ENCODE data around the gene DPP8.
"Not testable (repeated sequence)": the region's sequence is repeated elsewhere in the genome, so short reads cannot be mapped to it uniquely, and the experiment has no call there.

Gene DPP8

DNA sequence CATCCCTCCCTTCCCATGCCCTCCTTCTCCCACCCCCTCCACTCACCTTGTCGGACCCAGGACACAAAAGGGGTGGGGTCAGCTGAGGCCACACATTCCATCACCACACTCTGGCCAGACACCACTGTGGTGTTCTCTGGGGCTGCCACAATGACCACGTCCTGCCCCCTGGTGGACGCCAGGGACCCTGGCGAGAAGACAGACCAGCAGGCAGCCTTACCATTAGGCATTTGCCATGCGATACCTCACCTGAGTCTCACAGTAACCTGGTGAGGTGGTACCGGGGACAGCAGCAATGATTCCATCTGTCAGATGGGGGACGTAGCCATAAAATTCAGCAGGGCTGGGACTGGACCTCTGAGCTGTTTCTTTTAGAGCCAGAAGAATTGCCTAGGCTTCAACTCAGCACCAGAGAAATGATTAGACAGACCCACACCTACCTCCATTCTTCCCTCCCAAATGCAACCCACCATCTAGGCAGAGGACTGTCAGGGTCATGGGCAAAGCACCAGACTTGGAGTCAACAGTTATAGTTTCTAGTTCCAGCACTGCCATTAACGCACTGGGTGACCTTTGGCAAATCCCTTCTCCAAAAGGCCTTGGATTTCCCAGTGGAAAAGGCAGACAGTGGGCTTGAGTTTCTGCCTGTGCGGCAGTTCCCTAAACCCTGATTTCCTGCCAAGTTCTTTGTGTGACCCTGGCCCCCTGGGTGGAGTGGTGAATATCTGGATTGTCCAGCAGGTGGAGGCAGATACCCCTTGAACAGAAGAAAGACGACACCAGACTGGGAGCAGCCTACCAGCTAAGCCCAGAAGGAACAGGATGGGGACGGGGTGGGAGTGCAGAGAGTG lies 116.5 kb downstream of the DPP8 start:
- peak; percentile 58 for DNase-seq

DNA sequence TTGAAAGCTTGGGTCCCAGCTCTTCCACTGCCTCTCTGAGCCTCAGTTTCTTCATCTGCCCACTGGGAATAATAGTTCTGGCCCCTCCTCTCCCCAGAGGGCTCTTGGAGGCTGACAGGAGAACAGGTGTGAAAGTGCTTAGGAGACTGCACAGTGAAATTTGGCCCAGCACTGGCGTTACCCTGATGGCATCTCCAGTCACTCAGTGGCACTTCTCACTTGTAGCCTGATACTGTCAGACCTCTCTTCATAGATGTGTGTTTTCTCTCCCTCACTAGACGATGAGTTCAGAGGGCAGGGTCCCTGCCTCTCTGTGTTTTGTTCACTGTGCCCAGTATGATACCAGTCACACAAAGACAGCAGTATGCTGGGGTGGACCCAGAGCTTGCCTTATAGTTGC lies 117.5 kb downstream of the DPP8 start:
- no peak for DNase-seq

DNA sequence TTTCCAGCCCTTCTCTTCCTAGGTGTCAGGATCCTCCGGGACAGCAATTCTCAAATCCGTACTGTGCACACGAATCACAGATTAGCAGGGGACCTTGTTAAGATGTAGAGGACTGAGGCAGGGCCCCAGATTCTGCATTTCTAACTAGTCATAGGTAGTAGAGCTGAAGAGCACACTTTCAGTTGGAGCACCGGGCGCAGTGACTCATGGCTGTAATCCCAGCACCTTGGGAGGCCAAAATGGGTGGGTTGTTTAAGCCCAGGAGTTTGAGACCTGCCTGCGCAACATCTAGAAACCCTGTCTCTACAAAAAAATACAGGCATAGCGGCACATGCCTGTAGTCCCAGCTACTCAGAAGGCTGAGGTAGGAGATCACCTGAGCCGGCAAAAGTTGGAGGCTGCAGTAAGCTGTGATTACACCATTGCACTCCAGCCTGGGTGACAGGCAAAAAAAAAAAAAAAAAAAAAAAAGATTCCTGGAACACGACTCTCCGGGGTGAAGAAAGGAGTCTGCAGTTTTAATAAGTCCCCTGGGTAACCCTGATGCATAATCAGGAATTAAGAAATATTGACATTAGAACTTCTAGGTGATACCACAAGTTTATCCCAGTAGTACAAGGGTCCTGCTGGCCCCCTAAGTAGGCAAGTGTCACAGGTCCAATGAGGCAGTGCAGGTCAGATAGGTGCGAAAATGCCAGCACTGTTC lies 118.3 kb downstream of the DPP8 start:
- no peak for DNase-seq

DNA sequence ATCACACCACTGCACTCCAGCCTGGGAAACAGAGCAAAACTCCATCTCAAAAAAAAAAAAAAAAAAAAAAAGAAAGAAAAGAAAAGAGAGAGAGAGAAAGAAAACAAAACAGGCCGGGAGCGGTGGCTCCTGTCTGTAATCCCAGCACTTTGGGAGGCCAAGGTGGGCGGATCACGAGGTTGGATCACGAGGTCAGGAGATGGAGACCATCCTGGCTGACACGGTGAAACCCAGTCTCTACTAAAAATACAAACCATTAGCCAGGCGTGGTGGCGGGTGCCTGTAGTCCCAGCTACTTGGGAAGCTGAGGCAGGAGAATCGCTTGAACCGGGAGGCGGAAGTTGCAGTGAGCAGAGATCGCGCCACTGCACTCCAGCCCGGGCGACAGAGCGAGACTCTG lies 119.0 kb downstream of the DPP8 start:
- DNase-seq = not testable (repeated sequence)

GRCh38 chr15:65396965-65397317 lies 120.5 kb downstream of the DPP8 start:
- DNase-seq = no peak

- no peak for DNase-seq
Observed at GRCh38 chr15:65396283-65396964, 121.1 kb downstream of the DPP8 start.

- no peak for DNase-seq
Observed at GRCh38 chr15:65395567-65396202, 121.8 kb downstream of the DPP8 start.

- DNase-seq = no peak
Observed at GRCh38 chr15:65394936-65395335, 122.6 kb downstream of the DPP8 start.

- DNase-seq = no peak
Observed at GRCh38 chr15:65394280-65394789, 123.2 kb downstream of the DPP8 start.

DNA sequence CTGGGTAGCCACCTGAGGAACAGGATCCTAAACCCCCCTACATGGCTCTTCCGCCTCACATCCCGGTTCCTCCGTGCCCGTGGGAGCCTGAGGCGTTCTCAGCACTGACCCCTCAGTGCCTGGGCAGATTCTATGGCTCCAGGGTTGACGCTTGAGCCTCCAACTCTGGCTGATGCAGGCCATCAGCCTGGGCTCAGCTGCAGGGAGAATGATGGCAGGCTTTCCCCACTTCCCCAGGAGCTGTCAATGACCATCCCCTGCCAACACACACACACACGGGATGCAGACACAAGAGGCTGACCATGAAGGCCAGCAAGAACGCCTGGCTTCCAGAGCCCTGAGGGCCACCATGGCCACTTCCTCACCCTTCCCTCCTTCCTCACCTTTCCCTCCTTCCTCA lies 123.9 kb downstream of the DPP8 start:
- DNase-seq = no peak

- DNase-seq = no peak
Observed at GRCh38 chr15:65393091-65393490, 124.4 kb downstream of the DPP8 start.

All from NCI-H446 treated with DMSO at 0.1 percent for 48 hours (cell line).